ENCODE data around the gene TRAP1.

DNA sequence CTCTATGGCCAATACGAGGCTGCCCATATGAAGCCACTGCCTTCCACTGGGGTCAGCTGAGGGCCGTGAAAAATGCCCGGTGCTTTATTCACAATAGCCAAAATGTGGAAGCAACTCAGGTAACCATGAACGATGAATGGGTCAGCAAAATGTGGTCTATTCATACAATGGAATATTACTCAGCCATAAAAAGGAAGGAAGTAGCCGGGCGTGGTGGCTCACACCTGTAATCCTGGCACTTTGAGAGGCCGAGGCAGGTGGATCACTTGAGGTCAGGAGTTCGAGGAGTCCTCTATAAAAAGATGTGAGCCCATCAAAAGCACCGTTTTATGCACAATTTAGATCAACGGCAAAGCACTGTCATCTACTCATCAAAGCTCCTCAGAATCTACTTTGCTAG, 5.2 kb upstream of the TRAP1 start:
- TF ChIP-seq RAD21 (IDR thresholded peaks at IDR 0.05; ENCODE audit: low read depth) (no peak), FOXM1 (IDR thresholded peaks at IDR 0.05; ENCODE audit: borderline replicate concordance, low read depth) (no peak), TEAD4 (IDR thresholded peaks at IDR 0.05) (no peak), CREB1 (IDR thresholded peaks at IDR 0.05; ENCODE audit: low read depth) (no peak), EP300 (IDR thresholded peaks at IDR 0.05; ENCODE audit: borderline replicate concordance) (no peak), CEBPB (IDR thresholded peaks at IDR 0.05) (no peak), TAF1 (IDR thresholded peaks at IDR 0.05; ENCODE audit: low read depth) (no peak), NFIC (IDR thresholded peaks at IDR 0.05) (no peak), YY1 (IDR thresholded peaks at IDR 0.05; ENCODE audit: low read depth) (no peak), EGR1 (IDR thresholded peaks at IDR 0.05) (no peak)
- TF ChIP-seq, protein P1, sequence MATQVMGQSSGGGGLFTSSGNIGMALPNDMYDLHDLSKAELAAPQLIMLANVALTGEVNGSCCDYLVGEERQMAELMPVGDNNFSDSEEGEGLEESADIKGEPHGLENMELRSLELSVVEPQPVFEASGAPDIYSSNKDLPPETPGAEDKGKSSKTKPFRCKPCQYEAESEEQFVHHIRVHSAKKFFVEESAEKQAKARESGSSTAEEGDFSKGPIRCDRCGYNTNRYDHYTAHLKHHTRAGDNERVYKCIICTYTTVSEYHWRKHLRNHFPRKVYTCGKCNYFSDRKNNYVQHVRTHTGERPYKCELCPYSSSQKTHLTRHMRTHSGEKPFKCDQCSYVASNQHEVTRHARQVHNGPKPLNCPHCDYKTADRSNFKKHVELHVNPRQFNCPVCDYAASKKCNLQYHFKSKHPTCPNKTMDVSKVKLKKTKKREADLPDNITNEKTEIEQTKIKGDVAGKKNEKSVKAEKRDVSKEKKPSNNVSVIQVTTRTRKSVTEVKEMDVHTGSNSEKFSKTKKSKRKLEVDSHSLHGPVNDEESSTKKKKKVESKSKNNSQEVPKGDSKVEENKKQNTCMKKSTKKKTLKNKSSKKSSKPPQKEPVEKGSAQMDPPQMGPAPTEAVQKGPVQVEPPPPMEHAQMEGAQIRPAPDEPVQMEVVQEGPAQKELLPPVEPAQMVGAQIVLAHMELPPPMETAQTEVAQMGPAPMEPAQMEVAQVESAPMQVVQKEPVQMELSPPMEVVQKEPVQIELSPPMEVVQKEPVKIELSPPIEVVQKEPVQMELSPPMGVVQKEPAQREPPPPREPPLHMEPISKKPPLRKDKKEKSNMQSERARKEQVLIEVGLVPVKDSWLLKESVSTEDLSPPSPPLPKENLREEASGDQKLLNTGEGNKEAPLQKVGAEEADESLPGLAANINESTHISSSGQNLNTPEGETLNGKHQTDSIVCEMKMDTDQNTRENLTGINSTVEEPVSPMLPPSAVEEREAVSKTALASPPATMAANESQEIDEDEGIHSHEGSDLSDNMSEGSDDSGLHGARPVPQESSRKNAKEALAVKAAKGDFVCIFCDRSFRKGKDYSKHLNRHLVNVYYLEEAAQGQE (IDR thresholded peaks at IDR 0.05; ENCODE audit: low read depth): no peak
- TF ChIP-seq, protein P2, sequence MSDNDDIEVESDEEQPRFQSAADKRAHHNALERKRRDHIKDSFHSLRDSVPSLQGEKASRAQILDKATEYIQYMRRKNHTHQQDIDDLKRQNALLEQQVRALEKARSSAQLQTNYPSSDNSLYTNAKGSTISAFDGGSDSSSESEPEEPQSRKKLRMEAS (IDR thresholded peaks at IDR 0.05): no peak
